ENCODE measurements around the gene MTRR. TPM values are rescaled to one million over a fixed set of nuclear protein-coding genes. Genes with fewer than 3 reads are reported as not detected.

The MTRR gene
- total and polyA plus RNA-seq, 12 donors, result 11.8 to 39.6 (median 29.4) TPM

DNA sequence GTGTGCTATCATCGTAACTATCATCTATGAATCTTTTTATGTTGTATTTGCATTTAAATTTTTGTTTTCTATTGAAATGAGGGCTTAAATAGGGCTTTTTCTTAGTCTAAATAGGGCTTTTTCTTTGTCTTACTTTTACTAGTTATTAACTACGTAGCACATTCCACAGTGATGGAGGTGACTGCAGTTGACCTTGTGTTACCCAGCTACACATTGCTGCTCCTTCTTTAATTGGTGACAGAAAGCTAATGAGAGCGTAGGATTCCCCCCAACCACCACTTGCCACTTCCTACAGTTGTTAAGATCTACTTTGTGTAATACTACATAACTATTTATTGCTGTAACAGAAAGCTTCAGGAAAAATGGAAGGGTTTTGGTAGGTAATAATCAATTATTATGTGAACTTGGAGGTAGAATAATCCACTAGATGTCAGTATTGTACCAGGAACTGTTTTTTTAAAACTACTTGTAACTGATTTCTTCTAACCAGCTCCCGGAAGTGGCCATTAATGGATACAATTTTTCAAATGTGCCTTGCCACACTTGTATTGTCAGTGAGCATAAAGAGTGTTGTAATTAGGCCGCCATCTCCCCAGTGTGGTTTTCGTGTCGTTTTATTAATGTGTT is 18.0 kb downstream of the MTRR start:
- intact Hi-C loops (cut with DNase I), result no loop called here
- no peaks in the 10 kb centered on the region for H3K9me3 ChIP-seq
- WGBS, 2 donors, result 75 to 79% methylated on average over 7 of the region's 7 CpGs
- DNase-seq (no peak), ATAC-seq (no peak)
- TF ChIP-seq, protein P1, sequence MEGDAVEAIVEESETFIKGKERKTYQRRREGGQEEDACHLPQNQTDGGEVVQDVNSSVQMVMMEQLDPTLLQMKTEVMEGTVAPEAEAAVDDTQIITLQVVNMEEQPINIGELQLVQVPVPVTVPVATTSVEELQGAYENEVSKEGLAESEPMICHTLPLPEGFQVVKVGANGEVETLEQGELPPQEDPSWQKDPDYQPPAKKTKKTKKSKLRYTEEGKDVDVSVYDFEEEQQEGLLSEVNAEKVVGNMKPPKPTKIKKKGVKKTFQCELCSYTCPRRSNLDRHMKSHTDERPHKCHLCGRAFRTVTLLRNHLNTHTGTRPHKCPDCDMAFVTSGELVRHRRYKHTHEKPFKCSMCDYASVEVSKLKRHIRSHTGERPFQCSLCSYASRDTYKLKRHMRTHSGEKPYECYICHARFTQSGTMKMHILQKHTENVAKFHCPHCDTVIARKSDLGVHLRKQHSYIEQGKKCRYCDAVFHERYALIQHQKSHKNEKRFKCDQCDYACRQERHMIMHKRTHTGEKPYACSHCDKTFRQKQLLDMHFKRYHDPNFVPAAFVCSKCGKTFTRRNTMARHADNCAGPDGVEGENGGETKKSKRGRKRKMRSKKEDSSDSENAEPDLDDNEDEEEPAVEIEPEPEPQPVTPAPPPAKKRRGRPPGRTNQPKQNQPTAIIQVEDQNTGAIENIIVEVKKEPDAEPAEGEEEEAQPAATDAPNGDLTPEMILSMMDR (IDR thresholded peaks at IDR 0.05), result peak; percentile 12 to 60 (median 50)
- H3K27me3 ChIP-seq, result no peaks in the 10 kb centered on the region
- no peaks in the 10 kb centered on the region for H3K4me1 ChIP-seq
- peaks cover 0 to 97% (median 51%) of the 10 kb centered on the region in 9 donors for H3K36me3 ChIP-seq
- H3K4me3 ChIP-seq, result no peak overlapping the region
- H3K27ac ChIP-seq, result no peak overlapping the region

DNA sequence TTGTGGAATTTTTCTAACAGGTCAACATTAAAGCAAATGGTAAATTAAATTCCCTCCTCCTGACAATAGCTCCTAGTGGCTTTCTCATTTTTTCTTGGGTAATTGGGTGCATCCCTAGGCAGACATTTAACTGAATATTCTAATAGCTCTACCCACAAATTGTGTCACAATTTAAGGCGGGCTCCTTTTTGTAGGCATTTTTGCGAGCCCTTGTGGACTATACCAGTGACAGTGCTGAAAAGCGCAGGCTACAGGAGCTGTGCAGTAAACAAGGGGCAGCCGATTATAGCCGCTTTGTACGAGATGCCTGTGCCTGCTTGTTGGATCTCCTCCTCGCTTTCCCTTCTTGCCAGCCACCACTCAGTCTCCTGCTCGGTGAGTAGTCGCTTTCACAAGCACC is 20.0 kb downstream of the MTRR start:
- H3K27me3 ChIP-seq, result no peaks in the 10 kb centered on the region
- TF ChIP-seq, protein P1 (IDR thresholded peaks at IDR 0.05), result no peak
- no peaks in the 10 kb centered on the region for H3K9me3 ChIP-seq
- 95 to 97% methylated on average over 9 of the region's 9 CpGs for WGBS, 2 donors
- intact Hi-C loops (cut with DNase I), result no loop called here
- H3K4me3 ChIP-seq, result no peak overlapping the region
- DNase-seq, result no peak
- H3K27ac ChIP-seq, result no peak overlapping the region
- H3K4me1 ChIP-seq, result no peaks in the 10 kb centered on the region
- no peak for ATAC-seq
- H3K36me3 ChIP-seq, result peaks cover 0 to 97% (median 56%) of the 10 kb centered on the region in 9 donors

DNA sequence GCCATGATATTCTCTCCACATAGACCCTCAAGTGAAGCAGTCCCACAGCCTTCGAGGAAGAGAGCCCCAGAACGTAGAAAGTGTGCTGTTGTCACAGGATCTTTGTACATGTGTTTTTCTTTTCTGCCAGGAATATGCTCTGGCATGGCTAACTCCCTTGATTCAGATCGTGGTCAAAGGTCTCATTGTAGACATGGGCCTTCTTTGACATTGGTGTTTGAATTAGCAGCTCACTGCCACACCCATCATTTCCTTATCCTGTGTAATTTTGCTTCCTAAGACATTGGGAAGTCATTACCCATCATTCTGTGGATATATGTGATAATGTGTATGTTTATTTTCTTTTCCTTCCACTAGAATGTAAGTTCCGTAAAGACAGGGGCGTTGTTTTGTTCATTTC is 25.5 kb downstream of the MTRR start:
- no peaks in the 10 kb centered on the region for H3K27me3 ChIP-seq
- DNase-seq (no peak), ATAC-seq (no peak)
- H3K4me3 ChIP-seq, result no peak overlapping the region
- H3K4me1 ChIP-seq, result no peaks in the 10 kb centered on the region
- 67 to 73% methylated on average over 5 of the region's 5 CpGs for WGBS, 2 donors
- no peak overlapping the region for H3K27ac ChIP-seq
- TF ChIP-seq, protein P1 (IDR thresholded peaks at IDR 0.05), result no peak
- intact Hi-C loops (cut with DNase I), result no loop called here
- H3K36me3 ChIP-seq, result peaks cover 0 to 100% (median 74%) of the 10 kb centered on the region in 9 donors
- H3K9me3 ChIP-seq, result no peaks in the 10 kb centered on the region

DNA sequence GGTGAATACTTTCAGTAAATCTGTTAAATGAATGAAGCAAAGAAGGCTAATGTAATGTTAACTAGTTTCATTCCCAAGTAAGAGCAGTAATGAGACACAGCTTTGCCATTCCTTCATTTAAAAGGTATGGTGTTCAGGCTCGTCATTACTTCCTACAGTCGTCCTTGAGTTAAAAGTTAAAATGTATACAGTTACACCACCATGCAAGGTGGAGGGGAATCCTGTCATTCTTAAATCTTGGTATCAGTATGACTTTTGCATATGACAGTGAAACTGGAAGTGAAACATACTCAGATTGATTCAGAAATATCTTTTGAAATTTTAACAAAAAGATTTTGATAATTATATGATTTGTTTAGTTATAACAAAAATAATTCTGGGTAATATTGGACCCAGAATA is 25.9 kb downstream of the MTRR start:
- Histone ChIP-seq H3K27ac (no peak overlapping the region), H3K9me3 (no peaks in the 10 kb centered on the region), H3K4me3 (no peak overlapping the region), H3K4me1 (no peaks in the 10 kb centered on the region), H3K27me3 (no peaks in the 10 kb centered on the region), H3K36me3 (peaks cover 0 to 100% (median 76%) of the 10 kb centered on the region in 9 donors)
- DNase-seq, result no peak
- TF ChIP-seq, protein P1 (IDR thresholded peaks at IDR 0.05), result no peak
- no peak for ATAC-seq
- intact Hi-C loops (cut with DNase I), result no loop called here
- 73 to 89% methylated on average over 2 of the region's 2 CpGs for WGBS, 2 donors
